GM19043 (cell line): Measurements from ENCODE around the gene MGAT3.
"Not testable (repeated sequence)": the region's sequence is repeated elsewhere in the genome, so short reads cannot be mapped to it uniquely, and the experiment has no call there.

ENCODE experiments used
- ATAC-seq: cut with Tn5 transposase; IDR thresholded peaks from one replicate; pipeline ENCODE4 v1.9.1; 2021; ENCODE audit warnings: low read depth; ENCODE audit not compliant: unreplicated experiment

MGAT3 gene, protein sequence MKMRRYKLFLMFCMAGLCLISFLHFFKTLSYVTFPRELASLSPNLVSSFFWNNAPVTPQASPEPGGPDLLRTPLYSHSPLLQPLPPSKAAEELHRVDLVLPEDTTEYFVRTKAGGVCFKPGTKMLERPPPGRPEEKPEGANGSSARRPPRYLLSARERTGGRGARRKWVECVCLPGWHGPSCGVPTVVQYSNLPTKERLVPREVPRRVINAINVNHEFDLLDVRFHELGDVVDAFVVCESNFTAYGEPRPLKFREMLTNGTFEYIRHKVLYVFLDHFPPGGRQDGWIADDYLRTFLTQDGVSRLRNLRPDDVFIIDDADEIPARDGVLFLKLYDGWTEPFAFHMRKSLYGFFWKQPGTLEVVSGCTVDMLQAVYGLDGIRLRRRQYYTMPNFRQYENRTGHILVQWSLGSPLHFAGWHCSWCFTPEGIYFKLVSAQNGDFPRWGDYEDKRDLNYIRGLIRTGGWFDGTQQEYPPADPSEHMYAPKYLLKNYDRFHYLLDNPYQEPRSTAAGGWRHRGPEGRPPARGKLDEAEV

GRCh38 chr22:39456522-39457197 lies at the start of gene MGAT3:
TSS of gene MGAT3 (plus strand) at chr22:39457012. CDS start at chr22:39487348, 30,336 bp downstream.
- no peak for ATAC-seq

- ATAC-seq: no peak
Observed at GRCh38 chr22:39408173-39408572, 48.6 kb upstream of the MGAT3 start.

GRCh38 chr22:39408807-39409206 lies 48.0 kb upstream of the MGAT3 start:
- ATAC-seq: no peak

GRCh38 chr22:39409516-39410029 lies 47.2 kb upstream of the MGAT3 start:
- no peak for ATAC-seq

DNA sequence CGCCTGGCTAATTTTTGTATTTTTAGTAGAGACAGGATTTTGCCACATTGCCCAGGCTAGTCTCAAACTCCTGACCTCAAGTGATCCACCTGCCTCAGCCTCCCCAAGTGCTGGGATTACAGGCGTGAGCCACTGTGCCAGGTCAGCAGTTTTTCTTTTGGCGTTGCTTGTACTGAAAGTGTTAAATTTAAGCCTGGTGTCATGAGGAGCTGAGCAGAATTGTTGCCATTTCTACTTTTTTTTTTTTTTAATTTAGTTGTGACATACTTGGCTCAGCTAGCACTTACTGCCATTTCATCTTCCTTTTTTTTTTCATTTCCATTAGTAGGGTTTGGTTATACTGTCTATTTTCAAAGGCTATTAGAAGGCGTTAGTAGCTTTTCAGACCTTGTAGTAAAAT lies 46.5 kb upstream of the MGAT3 start:
- no peak for ATAC-seq

DNA sequence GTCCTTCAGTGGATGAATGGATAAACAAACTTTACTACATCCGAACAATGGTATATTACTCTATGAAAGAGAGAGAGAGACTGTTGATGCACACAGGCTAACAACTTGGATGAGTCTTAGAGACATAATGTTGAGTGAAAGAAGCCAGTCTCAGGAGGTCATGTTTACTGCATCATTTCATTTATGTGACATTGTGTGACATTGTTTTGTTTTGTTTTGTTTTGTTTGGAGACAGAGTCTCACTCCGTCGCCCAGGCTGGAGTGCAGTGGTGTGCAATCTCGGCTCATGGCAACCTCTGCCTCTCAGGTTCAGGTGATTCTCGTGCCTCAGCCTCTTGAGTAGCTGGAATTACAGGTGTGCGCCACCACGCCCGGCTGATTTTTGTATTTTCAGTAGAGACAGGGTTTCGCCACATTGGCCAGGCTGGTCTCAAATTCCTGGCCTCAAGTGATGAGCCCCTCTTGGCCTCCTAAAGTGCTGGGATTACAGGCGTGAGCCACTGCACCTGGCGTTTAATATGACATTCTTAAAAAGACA lies 44.9 kb upstream of the MGAT3 start:
- not testable (repeated sequence) for ATAC-seq

- not testable (repeated sequence) for ATAC-seq
Observed at GRCh38 chr22:39413204-39413603, 43.6 kb upstream of the MGAT3 start.

DNA sequence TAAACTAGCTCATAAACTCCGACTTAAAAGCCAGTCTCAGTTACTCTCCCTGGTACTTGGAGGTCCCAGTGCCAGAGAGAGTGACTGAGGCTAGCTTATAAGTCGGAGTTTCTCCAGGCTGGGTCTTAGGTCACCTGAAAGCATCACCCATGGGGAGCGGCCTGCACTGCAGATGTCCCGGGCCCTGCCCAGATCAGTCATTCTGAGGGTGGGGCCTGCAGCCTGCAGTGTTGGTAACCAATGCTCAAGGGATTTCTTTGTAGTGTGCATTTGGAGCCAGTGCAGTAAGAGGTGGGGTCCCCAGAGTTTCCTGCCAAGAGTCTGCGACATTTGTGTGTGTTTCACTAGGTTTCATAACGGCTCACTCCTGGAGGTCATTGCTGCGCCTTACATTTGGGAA lies 42.4 kb upstream of the MGAT3 start:
- no peak for ATAC-seq

DNA sequence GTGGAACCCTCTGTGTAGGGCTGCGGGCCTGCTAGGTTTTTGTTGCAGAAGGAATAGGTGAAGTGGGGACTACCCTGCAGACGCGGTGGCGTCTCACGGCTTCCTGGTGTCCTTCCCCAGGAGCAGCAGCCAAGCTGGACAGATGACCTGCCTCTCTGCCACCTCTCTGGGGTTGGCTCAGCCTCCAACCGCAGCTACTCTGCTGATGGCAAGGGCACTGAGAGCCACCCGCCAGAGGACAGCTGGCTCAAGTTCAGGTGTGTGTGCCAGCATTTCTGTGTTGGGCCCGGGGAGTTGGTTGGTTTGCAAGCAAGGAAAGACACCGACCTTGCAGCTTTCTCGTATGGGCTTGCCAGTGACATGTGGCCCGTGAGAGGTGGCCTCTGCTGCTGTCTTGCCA lies 41.9 kb upstream of the MGAT3 start:
- ATAC-seq: no peak

DNA sequence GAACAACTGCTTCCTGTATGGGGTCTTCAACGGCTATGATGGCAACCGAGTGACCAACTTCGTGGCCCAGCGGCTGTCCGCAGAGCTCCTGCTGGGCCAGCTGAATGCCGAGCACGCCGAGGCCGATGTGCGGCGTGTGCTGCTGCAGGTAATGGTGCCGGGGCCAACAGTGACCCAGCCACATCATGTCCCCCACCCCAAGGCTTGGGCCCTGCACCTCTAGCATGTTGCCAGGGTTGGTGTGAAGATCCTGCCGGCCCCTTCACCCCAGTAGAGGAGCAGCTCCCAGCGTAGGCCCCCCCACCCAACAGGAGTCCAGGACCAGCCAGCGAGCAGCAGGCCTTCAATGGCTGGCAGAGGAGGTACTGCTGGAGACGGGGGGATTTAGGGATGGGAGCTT lies 41.3 kb upstream of the MGAT3 start:
- ATAC-seq: no peak

- ATAC-seq: no peak
Observed at GRCh38 chr22:39416319-39416718, 40.5 kb upstream of the MGAT3 start.

DNA sequence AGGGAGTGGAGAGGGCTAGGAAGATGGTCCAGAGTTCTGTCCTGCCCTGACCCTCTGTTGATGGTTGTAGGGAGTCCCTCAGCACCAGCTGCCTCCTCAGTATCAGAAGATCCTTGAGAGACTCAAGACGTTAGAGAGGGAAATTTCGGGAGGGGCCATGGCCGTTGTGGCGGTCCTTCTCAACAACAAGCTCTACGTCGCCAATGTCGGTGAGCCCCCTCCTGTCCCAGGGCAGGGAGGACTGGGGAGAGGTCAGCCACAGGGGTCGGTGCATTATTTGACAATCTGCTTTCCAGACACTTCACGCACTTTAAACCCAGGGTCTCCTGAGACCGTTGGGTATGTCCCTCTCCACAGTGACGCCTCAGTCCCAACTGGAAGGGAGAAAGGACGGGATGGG lies 39.2 kb upstream of the MGAT3 start:
- no peak for ATAC-seq

GRCh38 chr22:39418696-39419095 lies 38.1 kb upstream of the MGAT3 start:
- ATAC-seq: no peak

DNA sequence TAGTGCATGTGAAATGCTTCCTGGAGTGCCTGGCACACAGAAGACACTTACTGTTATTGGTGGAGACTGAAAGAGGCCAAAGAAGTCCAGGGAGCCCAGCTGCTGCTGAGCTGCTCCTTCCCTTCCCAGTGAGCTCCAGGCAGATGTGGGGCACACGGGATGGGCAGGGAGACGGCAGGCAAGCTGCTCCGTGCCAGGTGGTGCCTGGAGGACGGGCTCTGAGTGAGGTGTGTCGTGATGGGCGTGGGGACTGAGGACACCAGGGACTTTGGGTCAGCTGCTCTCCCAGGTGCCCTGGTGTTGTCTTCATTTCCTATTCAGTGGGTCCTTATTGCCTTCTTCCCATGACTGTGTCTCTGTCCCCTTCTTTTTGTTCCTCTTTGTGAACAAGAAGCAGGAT lies 37.7 kb upstream of the MGAT3 start:
- ATAC-seq: no peak

DNA sequence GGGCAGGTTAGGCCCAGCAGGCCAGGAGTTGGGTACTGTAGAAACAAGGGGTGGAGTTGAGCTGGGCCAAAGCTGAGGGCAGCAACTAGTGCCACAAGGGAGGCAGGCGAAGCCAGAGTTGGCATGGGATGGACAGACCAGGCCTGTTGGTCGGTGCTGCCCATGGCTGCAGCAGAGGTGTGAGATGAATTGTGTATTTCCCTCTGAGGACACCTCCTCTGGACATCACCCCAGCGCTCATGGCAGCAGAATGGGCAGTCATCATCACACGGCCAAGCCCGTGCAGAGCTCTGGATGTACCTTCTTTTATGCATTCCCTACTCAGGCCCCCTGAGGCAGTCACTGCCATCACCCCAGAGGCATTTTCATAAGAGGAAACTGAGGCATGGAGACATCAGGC lies 36.9 kb upstream of the MGAT3 start:
- ATAC-seq: no peak

- no peak for ATAC-seq
Observed at GRCh38 chr22:39421691-39422090, 35.1 kb upstream of the MGAT3 start.

- ATAC-seq: no peak
Observed at GRCh38 chr22:39422101-39422500, 34.7 kb upstream of the MGAT3 start.

DNA sequence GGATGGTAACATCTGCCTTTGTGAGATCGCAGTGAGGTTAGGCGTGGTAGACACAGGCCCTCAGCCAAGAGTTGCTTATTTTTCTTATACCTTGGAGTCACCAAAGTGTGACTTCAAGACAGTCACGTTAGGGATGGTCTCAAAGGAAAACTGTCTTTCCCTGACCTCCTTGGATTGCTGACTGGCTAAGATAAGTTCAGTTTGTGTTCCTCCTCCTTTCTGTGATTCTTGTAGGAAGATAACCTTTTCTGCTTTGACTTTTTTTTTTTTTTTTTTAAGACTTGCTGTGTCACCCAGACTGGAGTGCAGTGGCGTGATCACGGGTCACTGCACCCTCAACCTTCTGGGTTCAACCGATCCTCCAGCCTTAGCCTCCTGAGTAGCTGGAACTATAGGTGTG lies 34.1 kb upstream of the MGAT3 start:
- no peak for ATAC-seq

- ATAC-seq: no peak
Observed at GRCh38 chr22:39423976-39424375, 32.8 kb upstream of the MGAT3 start.

GRCh38 chr22:39426380-39427043 lies 30.3 kb upstream of the MGAT3 start:
- ATAC-seq: no peak
